ENCODE measurements around the gene LRP1B.

Gene LRP1B

DNA sequence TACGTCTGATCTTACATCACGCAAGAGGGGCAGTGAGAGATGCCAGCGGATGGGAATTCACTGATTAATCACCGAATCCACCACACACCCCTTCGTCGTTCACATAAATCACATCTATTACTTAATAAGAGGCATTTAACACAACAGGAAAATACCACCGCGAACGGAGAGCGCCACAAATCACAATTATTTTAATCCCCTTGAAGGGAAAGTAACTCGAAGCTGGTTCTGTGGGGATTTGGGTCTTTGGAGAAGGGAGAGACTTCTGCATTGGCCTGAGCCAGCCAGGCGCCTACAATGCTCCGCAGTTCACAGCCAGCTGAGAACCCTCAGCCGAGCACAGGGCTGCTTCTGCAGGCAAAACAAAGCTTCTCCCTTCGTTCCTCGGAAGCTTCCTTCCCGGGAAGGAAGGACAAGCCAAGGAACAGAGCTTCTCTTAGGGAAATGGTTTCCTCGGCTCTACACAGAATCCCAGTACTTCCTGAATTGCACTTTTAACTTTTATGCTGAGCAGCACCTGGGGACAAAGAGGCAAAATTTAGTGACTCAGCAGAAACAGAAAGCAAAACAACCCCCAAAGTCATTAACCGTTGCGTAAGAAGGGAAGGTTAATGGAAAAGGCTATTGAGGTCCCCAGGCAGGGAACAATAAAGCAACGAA, at the start of gene LRP1B:
TSS of gene LRP1B (minus strand) at position 7 of the 660 bp plus-strand sequence. CDS start 287 bp downstream, outside the sequence.
- Mint-ChIP-seq H3K9me3 (no peaks in the 10 kb centered on the region), H3K27ac (no peak within 1 kb of the TSS), H3K27me3 (peaks cover 4% of the 10 kb centered on the region), H3K36me3 (no peaks in the 10 kb centered on the region), H3K4me1 (peaks cover 8% of the 10 kb centered on the region), H3K4me3 (peak within 1 kb of the TSS; percentile 62)
- ATAC-seq (ENCODE audit: low read depth) (no peak), DNase-seq (ENCODE audit: low spot score in 2 of 2) (no peak)

DNA sequence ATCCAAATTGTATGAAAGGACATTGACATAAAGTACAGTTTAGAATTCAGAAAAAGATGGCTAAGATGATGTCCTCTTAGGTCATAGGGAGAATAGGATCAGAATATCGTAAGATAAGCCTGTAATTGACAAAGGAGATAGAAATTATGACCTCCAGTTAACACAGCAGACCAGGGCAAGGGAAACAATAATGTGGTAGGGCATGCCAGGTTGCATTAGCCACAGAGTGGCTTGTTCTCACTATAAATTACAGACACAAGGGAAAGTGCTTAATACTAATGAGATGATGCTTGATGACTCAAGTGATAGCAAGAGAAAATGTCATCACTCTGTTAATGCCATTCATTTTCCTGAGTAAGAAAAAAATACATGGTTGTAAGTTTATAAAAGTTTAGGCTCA, 48.9 kb upstream of the LRP1B start:
- H3K27ac Mint-ChIP-seq, result no peak overlapping the region
- H3K4me1 Mint-ChIP-seq, result no peaks in the 10 kb centered on the region
- H3K4me3 Mint-ChIP-seq, result no peak overlapping the region
- H3K9me3 Mint-ChIP-seq, result peaks cover 1% of the 10 kb centered on the region
- DNase-seq (ENCODE audit: low spot score in 2 of 2) (no peak), ATAC-seq (ENCODE audit: low read depth) (no peak)
- no peaks in the 10 kb centered on the region for H3K27me3 Mint-ChIP-seq
- H3K36me3 Mint-ChIP-seq, result no peaks in the 10 kb centered on the region

DNA sequence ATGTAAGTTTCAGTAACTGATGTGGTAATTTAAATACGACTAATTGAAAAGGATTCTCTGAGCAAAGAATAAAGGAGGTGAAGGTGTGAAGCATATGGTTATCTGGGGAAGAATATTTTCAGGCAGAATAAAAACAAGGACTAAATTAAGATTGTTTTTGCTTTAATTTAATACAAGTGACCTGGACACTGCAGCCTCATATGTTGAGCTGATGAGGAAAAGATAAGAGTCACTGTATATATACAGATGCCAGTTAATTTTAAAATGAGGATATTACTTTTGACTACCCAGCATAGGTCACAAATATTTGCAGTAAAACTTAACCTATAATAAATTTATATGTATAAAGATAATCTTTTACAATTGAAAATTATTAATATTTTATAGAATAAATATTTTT, 47.8 kb upstream of the LRP1B start:
- H3K27me3 Mint-ChIP-seq, result no peaks in the 10 kb centered on the region
- no peak overlapping the region for H3K27ac Mint-ChIP-seq
- no peak overlapping the region for H3K4me3 Mint-ChIP-seq
- no peak for DNase-seq (ENCODE audit: low spot score in 2 of 2)
- H3K4me1 Mint-ChIP-seq, result no peaks in the 10 kb centered on the region
- peaks cover 1% of the 10 kb centered on the region for H3K9me3 Mint-ChIP-seq
- ATAC-seq (ENCODE audit: low read depth), result no peak
- no peaks in the 10 kb centered on the region for H3K36me3 Mint-ChIP-seq

DNA sequence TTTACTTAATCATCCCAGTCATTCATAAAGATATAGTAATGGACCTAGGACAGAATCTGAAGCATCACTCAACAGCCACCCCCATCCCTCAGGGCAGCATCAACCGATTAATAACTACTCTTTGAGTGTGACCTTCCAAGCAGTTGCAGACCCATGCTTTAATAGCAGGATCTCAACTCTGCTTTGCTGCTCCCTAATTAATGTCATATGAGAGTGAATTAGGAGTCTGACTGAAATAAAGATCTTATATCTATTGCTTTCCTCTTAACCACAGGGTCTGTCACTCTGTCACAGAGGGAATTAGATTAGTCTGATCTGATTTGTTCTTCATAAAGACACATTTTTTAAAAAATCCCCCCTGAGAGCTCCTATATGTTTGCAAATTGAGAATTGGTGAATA, 46.1 kb upstream of the LRP1B start:
- H3K4me1 Mint-ChIP-seq, result no peaks in the 10 kb centered on the region
- no peaks in the 10 kb centered on the region for H3K9me3 Mint-ChIP-seq
- no peaks in the 10 kb centered on the region for H3K27me3 Mint-ChIP-seq
- DNase-seq (ENCODE audit: low spot score in 2 of 2), result no peak
- ATAC-seq (ENCODE audit: low read depth), result no peak
- no peak overlapping the region for H3K4me3 Mint-ChIP-seq
- H3K36me3 Mint-ChIP-seq, result no peaks in the 10 kb centered on the region
- no peak overlapping the region for H3K27ac Mint-ChIP-seq

DNA sequence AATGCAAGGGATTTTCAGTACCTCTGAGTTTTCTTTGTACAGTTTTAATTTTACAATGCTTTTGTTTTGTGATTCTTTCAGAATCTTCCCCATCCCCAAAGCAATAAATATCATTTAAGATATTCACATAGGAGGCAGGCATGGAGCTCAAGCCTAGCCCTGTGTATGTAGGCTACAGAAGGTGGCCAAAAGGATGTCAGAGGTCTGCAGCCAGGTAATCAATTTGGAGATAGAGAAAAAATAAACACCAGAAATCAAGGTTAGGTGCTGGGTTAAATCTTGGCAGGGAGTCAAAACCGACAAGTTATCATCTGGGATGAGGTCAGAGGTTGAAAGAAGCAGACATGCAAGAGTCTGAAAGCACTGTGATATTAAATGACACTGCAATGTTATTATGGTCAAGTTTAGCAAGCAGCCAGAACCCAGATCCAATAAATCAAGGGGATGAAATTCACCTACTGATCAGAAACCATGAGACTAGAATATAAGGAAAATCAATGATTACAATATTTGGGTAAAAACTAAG, 45.1 kb upstream of the LRP1B start:
- ATAC-seq (ENCODE audit: low read depth) (no peak), DNase-seq (ENCODE audit: low spot score in 2 of 2) (no peak)
- Mint-ChIP-seq H3K9me3 (no peaks in the 10 kb centered on the region), H3K36me3 (no peaks in the 10 kb centered on the region), H3K27ac (no peak overlapping the region), H3K27me3 (no peaks in the 10 kb centered on the region), H3K4me3 (no peak overlapping the region), H3K4me1 (no peaks in the 10 kb centered on the region)

DNA sequence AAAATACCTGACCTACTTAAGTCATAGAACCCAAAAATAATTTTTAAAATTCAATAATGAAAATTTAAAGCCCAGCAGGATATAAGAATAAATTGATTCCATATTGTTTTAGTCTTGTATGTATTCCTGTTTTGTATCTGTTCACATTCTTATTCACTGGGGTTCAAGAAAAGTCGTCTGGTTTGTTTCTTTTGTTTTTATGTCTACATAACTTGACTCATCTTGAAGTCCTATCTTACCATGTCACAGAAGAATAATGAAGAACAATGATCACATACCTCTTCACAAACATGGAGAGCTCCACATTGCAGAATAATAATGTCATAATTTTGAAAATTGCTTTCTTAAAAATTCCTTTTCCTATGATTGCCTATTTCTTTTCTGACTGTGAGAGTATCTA, 43.4 kb upstream of the LRP1B start:
- Mint-ChIP-seq H3K36me3 (no peaks in the 10 kb centered on the region), H3K27ac (no peak overlapping the region), H3K9me3 (no peaks in the 10 kb centered on the region), H3K4me1 (no peaks in the 10 kb centered on the region), H3K4me3 (no peak overlapping the region), H3K27me3 (no peaks in the 10 kb centered on the region)
- ATAC-seq (ENCODE audit: low read depth) (no peak), DNase-seq (ENCODE audit: low spot score in 2 of 2) (no peak)

DNA sequence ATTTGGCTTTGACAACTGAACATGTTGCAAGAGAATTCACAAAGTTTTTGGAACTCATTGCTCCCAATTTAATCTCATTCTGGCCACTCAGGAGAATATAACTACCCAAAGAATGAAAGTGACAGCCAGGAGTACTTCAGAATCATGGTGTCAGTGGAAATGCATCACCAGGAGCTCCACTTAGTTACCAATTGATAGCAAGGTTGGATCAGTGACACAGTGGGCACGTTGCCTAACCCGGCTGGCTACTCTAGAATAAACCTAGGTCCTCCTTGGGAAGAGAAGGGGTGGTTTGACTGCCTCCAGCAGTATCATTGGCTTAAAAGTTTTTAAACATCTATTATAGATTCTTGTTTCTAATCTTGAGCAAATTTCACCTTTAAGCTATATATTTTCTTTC, 40.0 kb upstream of the LRP1B start:
- no peak for DNase-seq (ENCODE audit: low spot score in 2 of 2)
- ATAC-seq (ENCODE audit: low read depth), result no peak
- Mint-ChIP-seq H3K27me3 (no peaks in the 10 kb centered on the region), H3K9me3 (no peaks in the 10 kb centered on the region), H3K4me1 (peaks cover under 1% of the 10 kb centered on the region), H3K4me3 (no peak overlapping the region), H3K27ac (no peak overlapping the region), H3K36me3 (no peaks in the 10 kb centered on the region)

DNA sequence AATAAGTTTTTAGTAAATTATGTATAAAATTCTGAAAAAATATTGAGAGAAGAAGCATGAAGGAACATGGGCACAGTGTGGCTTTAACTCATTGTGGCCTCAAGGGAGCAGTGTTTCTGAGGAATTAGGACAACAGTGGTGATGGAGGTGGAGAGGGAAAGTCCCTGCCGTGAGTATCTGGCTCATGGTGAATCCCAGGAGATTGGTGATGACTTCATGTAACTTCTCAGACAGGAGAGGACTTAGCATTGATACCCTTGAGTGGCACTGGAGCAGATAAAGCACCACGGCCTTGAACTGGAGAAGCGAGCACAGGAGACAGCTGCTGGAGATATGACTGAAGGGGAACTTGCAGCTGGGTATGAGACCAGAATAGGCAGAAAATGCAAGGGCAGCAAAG, 35.0 kb upstream of the LRP1B start:
- Mint-ChIP-seq H3K9me3 (no peaks in the 10 kb centered on the region), H3K4me1 (peaks cover 3% of the 10 kb centered on the region), H3K36me3 (no peaks in the 10 kb centered on the region), H3K27me3 (no peaks in the 10 kb centered on the region), H3K27ac (no peak overlapping the region), H3K4me3 (no peak overlapping the region)
- DNase-seq (ENCODE audit: low spot score in 2 of 2) (no peak), ATAC-seq (ENCODE audit: low read depth) (peak; percentile 19)

DNA sequence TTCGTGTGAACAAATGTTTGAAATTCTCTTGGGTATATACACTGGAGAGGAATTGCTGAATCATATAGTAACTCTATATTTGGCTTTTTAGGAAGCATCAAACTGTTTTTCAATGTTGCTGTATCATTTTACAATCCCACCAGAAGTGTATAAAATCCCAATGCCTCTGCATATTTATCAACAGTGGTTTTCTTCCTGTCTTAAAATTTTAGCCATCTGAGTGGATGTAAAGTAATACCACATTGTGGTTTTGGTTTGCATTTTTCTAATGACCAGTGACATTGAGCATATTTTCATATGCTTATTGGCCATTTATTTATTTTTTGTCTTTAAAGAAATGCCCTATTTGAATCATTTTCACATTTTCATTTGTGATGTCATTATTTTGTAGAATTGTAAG, 22.8 kb upstream of the LRP1B start:
- DNase-seq (ENCODE audit: low spot score in 2 of 2) (no peak), ATAC-seq (ENCODE audit: low read depth) (no peak)
- H3K9me3 Mint-ChIP-seq, result no peaks in the 10 kb centered on the region
- H3K27ac Mint-ChIP-seq, result no peak overlapping the region
- no peak overlapping the region for H3K4me3 Mint-ChIP-seq
- peaks cover 3% of the 10 kb centered on the region for H3K4me1 Mint-ChIP-seq
- H3K36me3 Mint-ChIP-seq, result no peaks in the 10 kb centered on the region
- H3K27me3 Mint-ChIP-seq, result no peaks in the 10 kb centered on the region

DNA sequence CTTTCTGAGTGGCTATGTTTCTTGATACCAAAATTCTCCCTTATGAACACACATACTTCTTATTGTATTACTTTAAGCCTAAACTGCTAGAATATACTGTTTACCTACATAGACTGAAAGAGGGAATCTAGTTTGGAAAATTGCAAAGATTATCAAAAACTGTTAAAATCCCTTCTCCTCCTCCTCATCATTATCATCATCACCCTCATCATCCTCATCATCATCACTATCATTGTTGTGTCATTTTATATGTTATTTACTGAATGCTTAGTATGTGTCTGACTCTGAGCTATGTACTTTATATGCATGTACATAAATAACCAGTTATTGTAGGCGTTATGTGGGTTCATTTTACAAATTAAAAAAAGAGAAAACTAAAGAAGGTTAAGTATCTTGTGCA, 19.6 kb upstream of the LRP1B start:
- H3K27ac Mint-ChIP-seq, result no peak overlapping the region

DNA sequence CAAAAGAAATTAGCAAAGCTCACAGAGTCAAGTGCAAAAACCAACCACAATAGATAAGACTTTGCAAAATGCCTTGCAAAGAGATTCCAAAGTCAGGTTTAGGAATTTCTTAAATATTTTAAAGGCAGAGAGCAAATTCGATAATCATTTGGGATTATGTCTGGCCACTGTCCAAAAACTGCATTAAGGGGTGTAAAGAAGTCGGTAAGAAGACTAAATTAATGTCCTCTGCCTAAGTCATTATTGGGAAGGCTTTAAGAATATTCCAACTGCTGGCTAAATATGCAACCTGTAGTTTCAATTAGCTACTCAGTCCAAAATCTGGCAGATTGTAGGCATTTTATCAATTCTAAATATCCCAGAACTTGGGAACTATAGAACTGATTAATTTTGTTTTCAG, 13.7 kb upstream of the LRP1B start:
- ATAC-seq (ENCODE audit: low read depth), result no peak
- Mint-ChIP-seq H3K27ac (no peak overlapping the region), H3K27me3 (no peaks in the 10 kb centered on the region), H3K4me1 (peaks cover 6% of the 10 kb centered on the region), H3K9me3 (peaks cover 2% of the 10 kb centered on the region), H3K36me3 (no peaks in the 10 kb centered on the region), H3K4me3 (no peak overlapping the region)
- DNase-seq (ENCODE audit: low spot score in 2 of 2), result no peak

More for the DNA sequence above, 19.6 kb upstream of the LRP1B start:
- no peaks in the 10 kb centered on the region for H3K27me3 Mint-ChIP-seq
- H3K36me3 Mint-ChIP-seq, result no peaks in the 10 kb centered on the region
- DNase-seq (ENCODE audit: low spot score in 2 of 2) (no peak), ATAC-seq (ENCODE audit: low read depth) (no peak)
- no peak overlapping the region for H3K4me3 Mint-ChIP-seq
- H3K4me1 Mint-ChIP-seq, result peaks cover 6% of the 10 kb centered on the region
- peaks cover 2% of the 10 kb centered on the region for H3K9me3 Mint-ChIP-seq

DNA sequence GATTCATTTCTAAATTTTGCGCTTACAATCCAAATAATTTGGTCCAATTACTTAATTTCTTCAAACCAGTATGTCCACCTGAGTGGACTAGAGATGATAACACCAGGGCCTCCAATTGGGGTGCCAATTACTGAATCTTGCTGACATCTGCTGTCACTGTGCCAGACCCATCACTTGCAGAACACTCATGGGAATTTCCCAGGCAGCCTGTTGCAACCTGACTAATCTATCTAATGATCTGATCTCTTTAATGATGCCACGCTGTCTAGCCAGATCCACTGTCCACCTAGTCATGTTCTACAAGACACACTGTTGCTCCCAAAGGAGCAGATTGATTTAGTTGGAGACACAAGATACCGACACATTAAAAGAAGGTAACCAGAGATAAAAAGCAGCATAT, 11.8 kb upstream of the LRP1B start:
- no peak overlapping the region for H3K27ac Mint-ChIP-seq
- peaks cover 3% of the 10 kb centered on the region for H3K4me1 Mint-ChIP-seq
- ATAC-seq (ENCODE audit: low read depth) (no peak), DNase-seq (ENCODE audit: low spot score in 2 of 2) (no peak)
- H3K9me3 Mint-ChIP-seq, result peaks cover 2% of the 10 kb centered on the region
- no peaks in the 10 kb centered on the region for H3K27me3 Mint-ChIP-seq
- H3K4me3 Mint-ChIP-seq, result no peak overlapping the region
- H3K36me3 Mint-ChIP-seq, result no peaks in the 10 kb centered on the region

DNA sequence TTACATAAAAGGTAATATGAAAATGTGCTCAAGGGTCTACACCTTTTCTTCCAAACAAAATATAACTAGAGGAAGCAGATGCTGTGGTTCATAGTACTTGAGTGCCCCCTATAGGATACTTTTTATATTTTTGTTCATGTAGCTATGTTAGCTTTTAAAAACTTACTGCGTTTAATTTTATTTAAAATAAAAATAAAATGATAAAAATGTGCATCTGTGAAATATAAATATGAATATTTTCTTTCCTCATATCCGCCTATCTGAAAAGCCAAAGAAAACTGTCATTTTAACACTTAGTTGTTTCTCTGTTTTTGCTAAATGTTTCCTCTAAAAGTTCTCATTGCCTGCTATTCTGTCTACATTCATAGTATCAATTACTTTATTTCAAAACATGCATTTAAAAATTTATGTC, 9.6 kb upstream of the LRP1B start:
- no peaks in the 10 kb centered on the region for H3K9me3 Mint-ChIP-seq

DNA sequence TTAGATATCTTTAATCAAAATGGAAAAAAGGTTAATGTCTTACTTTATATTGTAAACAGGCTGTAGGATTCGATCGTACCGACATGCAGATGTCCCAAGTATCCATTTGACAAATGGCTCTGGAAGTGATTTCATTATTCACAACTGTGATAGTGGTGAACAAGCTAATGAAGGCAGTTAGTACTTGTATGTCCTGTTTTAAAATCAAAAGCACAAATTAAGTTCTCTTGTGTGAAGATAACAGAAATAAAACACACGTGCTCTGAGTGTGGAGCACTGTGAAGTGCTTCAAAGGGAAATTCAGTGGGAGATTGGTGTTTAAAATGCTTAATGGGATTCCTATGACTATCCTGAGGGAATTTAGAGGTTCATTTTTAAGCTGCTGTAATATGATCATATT, 8.6 kb upstream of the LRP1B start:
- no peak for ATAC-seq (ENCODE audit: low read depth)
- no peak overlapping the region for H3K27ac Mint-ChIP-seq
- H3K4me1 Mint-ChIP-seq, result no peaks in the 10 kb centered on the region

More for the DNA sequence above, 9.6 kb upstream of the LRP1B start:
- Mint-ChIP-seq H3K27ac (no peak overlapping the region), H3K36me3 (no peaks in the 10 kb centered on the region), H3K4me3 (no peak overlapping the region), H3K4me1 (no peaks in the 10 kb centered on the region), H3K27me3 (no peaks in the 10 kb centered on the region)
- no peak for ATAC-seq (ENCODE audit: low read depth)
- no peak for DNase-seq (ENCODE audit: low spot score in 2 of 2)

DNA sequence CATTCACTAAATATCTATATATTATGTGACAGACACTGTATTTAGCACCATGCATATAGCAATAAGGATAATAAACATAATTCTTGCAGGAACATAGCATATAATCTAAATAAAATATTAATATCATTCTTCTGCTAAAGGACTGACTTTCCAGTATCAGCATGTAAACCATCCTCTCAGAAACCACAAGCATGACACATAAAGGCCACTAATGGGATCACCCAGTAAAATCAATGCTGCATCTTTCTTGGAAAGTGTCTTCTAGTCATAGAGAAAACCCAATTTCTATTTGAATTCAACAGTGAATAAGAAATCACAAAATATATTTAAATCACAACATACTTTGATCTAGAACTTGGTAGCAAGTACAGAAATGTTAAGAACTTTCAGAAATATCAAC, 5.8 kb upstream of the LRP1B start:
- ATAC-seq (ENCODE audit: low read depth) (no peak), DNase-seq (ENCODE audit: low spot score in 2 of 2) (no peak)
- Mint-ChIP-seq H3K4me1 (no peaks in the 10 kb centered on the region), H3K27me3 (no peaks in the 10 kb centered on the region), H3K4me3 (no peak overlapping the region), H3K36me3 (no peaks in the 10 kb centered on the region), H3K27ac (no peak overlapping the region), H3K9me3 (no peaks in the 10 kb centered on the region)

More for the DNA sequence above, 8.6 kb upstream of the LRP1B start:
- Mint-ChIP-seq H3K4me3 (no peak overlapping the region), H3K27me3 (no peaks in the 10 kb centered on the region), H3K9me3 (no peaks in the 10 kb centered on the region), H3K36me3 (no peaks in the 10 kb centered on the region)
- DNase-seq (ENCODE audit: low spot score in 2 of 2), result no peak

Measured in memory B cell (primary cell).